ENCODE data around the gene PEAK3.

Gene PEAK3

DNA sequence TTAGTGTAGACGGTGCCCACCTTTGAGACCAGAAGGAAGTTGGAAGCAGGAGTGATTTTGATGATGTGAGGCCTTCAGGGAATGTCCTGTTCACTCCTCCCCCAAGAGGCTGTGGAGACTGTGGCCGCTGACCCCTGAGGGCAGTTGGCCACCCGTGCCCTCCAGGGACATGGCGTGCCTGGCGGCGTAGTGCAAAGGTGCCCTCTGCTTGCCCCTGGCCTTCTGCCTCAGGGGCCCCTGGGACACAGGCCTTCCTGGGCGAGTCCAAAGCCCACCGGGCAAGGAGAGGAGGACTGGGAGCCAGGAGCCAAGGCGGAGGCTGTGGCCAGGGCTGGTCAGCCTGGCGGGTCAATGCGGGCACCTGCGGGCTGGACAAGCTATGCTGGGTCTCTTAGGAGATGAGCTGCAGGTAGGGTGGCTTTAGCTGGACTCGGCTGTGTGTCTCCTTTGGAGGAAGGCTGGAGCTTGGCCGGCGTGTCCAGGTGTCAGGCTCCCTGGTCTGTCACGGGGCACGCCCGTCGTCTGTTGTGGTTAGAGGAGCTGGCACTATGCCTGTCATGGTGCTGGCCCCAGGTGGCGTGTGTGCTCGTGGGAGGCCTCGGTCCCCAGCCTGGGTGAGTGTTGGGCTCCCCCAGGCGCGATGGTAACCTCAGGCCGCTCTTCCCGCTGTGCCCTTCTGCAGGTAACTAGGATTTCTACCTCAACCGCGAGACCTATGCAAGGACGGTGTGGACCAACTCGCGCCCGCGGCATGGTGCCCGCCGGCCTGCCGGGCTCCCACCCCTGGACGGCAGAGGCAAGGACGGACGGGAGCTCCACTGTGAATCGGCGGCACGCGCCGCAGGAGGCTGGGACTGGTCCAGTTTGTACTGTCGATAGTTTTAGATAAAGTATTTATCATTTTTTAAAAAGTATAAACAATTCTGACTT is 52.6 kb downstream of the PEAK3 start:
- DNase-seq (ENCODE audit: low read depth): no peak
- no peak overlapping the region for H3K4me3 ChIP-seq (ENCODE audit: low read depth, low read length)

- no peak for DNase-seq (ENCODE audit: low read depth)
These were observed 53.6 kb downstream of the PEAK3 start for GRCh38 chr19:2228157-2229030.

GRCh38 chr19:2227415-2228156 is 54.4 kb downstream of the PEAK3 start:
- no peak overlapping the region for H3K4me3 ChIP-seq (ENCODE audit: low read depth, low read length)
- DNase-seq (ENCODE audit: low read depth): no peak

More at GRCh38 chr19:2228157-2229030, 53.6 kb downstream of the PEAK3 start:
- no peak overlapping the region for H3K4me3 ChIP-seq (ENCODE audit: low read depth, low read length)

- no peak overlapping the region for H3K4me3 ChIP-seq (ENCODE audit: low read depth, low read length)
- DNase-seq (ENCODE audit: low read depth): no peak
These were observed 55.1 kb downstream of the PEAK3 start for GRCh38 chr19:2226840-2227360.

DNA sequence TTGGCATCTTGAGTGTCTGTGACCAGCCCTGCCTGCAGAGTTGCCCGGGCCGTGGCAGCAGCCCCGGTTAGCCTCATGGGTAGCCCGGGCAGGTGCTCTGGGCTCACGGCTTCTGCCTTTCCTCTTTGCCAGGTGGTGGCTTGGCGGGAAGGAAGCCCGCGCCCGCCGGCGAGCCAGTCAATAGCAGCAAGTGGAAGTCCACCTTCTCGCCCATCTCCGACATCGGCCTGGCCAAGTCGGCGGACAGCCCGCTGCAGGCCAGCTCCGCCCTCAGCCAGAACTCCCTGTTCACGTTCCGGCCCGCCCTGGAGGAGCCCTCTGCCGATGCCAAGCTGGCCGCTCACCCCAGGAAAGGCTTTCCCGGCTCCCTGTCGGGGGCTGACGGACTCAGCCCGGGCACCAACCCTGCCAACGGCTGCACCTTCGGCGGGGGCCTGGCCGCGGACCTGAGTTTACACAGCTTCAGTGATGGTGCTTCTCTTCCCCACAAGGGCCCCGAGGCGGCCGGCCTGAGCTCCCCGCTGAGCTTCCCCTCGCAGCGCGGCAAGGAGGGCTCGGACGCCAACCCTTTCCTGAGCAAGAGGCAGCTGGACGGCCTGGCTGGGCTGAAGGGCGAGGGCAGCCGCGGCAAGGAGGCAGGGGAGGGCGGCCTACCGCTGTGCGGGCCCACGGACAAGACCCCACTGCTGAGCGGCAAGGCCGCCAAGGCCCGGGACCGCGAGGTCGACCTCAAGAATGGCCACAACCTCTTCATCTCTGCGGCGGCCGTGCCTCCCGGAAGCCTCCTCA is 55.7 kb downstream of the PEAK3 start:
- no peak overlapping the region for H3K4me3 ChIP-seq (ENCODE audit: low read depth, low read length)
- DNase-seq (ENCODE audit: low read depth): no peak

DNA sequence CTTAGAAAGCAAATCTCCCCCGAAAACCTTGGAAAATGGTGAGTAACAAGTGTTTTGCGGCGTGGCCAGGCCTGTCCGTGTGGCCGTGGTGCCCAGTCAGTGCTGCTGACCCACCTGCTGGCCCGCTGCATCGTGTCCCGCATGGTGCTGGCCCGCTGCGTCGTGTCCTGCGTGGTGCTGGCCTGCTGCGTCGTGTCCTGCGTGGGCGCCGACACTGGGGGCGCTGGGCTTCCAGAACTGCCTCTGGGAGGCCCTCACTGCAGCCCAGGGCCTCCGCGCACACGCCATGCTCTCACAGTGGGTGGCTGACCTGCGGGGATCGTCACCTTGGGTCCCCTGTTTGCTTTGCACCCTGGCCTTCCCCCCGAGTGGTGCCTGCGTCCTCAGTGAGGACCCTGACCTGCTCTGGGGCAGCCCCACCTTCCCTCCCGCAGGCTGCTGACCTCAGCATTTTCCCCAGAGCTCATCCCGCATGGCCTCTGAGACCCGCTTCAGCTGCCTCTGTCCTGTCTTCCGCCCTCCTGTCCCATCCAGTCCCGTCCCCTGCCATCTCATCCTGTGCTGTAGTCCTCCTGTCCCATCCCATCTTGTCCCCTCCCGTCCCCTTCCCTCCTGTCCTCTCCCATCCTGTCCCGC is 56.4 kb downstream of the PEAK3 start:
- DNase-seq (ENCODE audit: low read depth): no peak
- no peak overlapping the region for H3K4me3 ChIP-seq (ENCODE audit: low read depth, low read length)

DNA sequence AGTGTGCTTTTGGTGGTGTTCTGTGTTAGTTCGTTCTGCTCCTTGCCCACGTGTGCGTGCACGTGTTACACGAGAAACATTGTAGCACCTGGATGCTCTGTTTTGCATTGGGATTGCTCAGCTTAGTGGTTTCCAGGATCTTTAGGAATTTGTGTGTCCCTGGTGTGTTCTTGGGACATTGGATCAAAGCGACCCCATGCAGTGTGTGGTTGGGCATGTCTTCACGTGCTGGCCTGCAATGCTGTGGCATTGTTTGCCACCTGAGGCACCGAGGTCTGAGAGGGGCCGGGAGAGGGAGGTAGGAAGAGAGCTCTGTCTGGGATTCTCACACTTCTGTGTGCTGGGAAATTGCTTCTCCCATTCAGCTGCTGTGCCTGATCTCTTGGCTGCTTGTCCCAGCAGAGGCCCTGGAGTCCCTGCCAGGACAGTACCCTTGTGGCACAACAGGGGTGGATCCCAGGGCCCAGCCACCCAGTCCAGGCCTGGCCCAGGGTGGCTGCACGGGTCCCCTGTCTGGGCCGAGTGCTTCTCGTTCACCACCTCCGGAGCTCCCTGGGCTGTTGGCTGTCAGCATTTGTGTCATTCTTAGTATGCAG is 57.1 kb downstream of the PEAK3 start:
- no peak for DNase-seq (ENCODE audit: low read depth)
- no peak overlapping the region for H3K4me3 ChIP-seq (ENCODE audit: low read depth, low read length)

All from skeletal muscle cell (primary cell).